Omental fat pad (tissue), 4 donors: ENCODE data around the gene LRRC41. TPM values are rescaled to one million over a fixed set of nuclear protein-coding genes. Genes with fewer than 3 reads are reported as not detected.

ENCODE experiments used
- ATAC-seq: fragments of 150-250 bp; one replicate; pipeline ENCODE4 v1.9.1; 2016; ENCODE audit warnings: mild to moderate bottlenecking, moderate library complexity; ENCODE audit not compliant: low FRiP score
- DNase-seq: peaks from one replicate; pipeline ENCODE4 v3.0.0-alpha.2; 2019; ENCODE audit warnings: low spot score
- CTCF ChIP-seq, 3 donors: fragments of 450-650 bp; IDR thresholded peaks; one replicate each; pipeline ENCODE4 v1.5.1; 2016 to 2017; ENCODE audit warnings: antibody characterized with exemption in 3 of 3, mild to moderate bottlenecking in 3 of 3, moderate library complexity in 2 of 3
- total RNA-seq, 4 donors: library from RNA; depleted of rRNA; stranded (reverse); fragments of >200 nt; gene quantifications; one replicate each; pipeline ENCODE4 v1.1.0, GENCODE V29; 2016

LRRC41 gene
- total RNA-seq, 4 donors from 2014 or later: 65.3 to 108 (median 73.2) TPM

DNA sequence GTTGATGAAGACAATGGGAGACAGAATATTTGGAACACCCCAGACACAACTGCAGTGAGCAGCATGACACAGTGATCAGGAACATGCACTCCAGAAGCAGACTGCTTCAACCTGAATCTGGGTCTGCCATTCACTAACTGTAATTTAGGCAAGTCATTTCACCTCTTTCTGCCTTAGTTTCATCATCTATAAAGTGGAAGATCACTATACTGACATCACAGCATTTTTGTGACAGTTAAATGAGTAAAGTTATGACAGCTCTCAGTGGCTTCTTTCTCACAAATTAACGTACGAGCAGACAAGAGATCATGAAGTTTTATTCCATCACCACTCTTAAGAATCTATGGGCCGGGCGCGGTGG is 14.3 kb downstream of the LRRC41 start:
- TF ChIP-seq CTCF (IDR thresholded peaks at IDR 0.05): no peak
- DNase-seq: no peak
- no peak for ATAC-seq

- DNase-seq (no peak), ATAC-seq (no peak)
- TF ChIP-seq CTCF (IDR thresholded peaks at IDR 0.05): no peak
Observed at GRCh38 chr1:46288485-46289133, 14.8 kb downstream of the LRRC41 start.

GRCh38 chr1:46285730-46286477 is 17.5 kb downstream of the LRRC41 start:
- TF ChIP-seq CTCF (IDR thresholded peaks at IDR 0.05): no peak
- ATAC-seq: no peak
- no peak for DNase-seq

GRCh38 chr1:46284597-46285564 is 18.5 kb downstream of the LRRC41 start:
- no peak for TF ChIP-seq CTCF (IDR thresholded peaks at IDR 0.05)

DNA sequence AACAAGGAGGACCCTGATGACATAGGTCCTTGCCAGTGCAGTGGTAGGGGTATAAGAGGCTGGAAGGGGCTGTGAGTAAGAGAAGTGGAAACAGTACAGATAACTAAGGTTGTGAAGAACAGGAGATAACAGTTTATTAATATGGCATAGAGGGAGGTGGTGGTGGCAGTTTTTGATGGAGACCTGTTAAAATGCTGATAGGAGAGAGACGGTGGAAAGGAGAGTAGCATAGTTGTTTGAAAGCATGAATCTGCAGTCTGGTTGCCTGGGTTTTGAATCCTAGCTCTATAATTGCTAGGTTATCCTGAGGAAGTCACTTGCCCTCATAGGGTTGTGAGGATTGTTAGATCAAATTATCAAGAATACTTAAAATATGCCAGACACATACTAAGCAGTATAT is 19.4 kb downstream of the LRRC41 start:
- no peak for TF ChIP-seq CTCF (IDR thresholded peaks at IDR 0.05)
- DNase-seq: no peak
- ATAC-seq: no peak

More at GRCh38 chr1:46284597-46285564, 18.5 kb downstream of the LRRC41 start:
- DNase-seq: no peak
- no peak for ATAC-seq

DNA sequence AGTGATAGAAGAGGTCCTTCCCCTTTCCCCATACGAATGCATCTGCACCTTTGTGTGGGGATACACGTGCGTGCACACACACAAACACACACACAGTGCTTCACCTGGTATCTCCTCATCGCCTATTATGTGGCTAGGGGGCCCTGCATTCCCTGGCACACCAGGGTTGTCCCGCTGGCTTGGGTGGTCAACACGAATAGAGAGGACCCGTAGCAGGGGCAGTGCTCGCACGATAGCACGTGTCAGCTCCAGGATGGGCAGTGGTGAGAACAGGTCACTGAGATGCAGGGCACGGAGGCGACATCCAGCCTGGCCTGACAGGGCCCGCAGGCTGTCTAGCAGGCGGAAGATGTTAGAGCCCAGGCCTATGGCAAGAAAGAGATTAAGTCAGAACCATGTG is 22.4 kb downstream of the LRRC41 start:
- ATAC-seq (no peak), DNase-seq (no peak)
- TF ChIP-seq CTCF (IDR thresholded peaks at IDR 0.05): no peak
